SKM-1 treated with dmso at 0.1 percent for 144 hours (cell line): ENCODE results near the gene EPAS1.

ENCODE experiments used
- DNase-seq: peaks from one replicate; lab custom pipeline; 2025; ENCODE audit not compliant: unreplicated experiment; lab: John Stamatoyannopoulos, UW

The EPAS1 gene

GRCh38 chr2:46434851-46435273 is 137.7 kb downstream of the EPAS1 start:
- DNase-seq: no peak

- no peak for DNase-seq
These were observed 138.1 kb downstream of the EPAS1 start for GRCh38 chr2:46435353-46435752.

- DNase-seq: no peak
These were observed 138.7 kb downstream of the EPAS1 start for GRCh38 chr2:46435796-46436360.
